Ishikawa (cell line): Measurements from ENCODE around the gene MYRFL.

Source experiments
- EP300 ChIP-seq: IDR thresholded peaks from 2 replicates; pipeline ENCODE4 v1.6.1; 2012; ENCODE audit warnings: borderline replicate concordance
- MAX ChIP-seq: IDR thresholded peaks from 2 replicates; pipeline ENCODE4 v1.6.1; 2012
- NFIC ChIP-seq: IDR thresholded peaks from 2 replicates; pipeline ENCODE4 v1.6.1; 2012
- REST ChIP-seq: IDR thresholded peaks from 2 replicates; pipeline ENCODE4 v1.6.1; 2012; ENCODE audit warnings: low read depth, mild to moderate bottlenecking
- YY1 ChIP-seq: IDR thresholded peaks from 2 replicates; pipeline ENCODE4 v1.6.1; 2012; ENCODE audit warnings: low read depth

- TF ChIP-seq EP300 (no peak), REST (no peak), YY1 (no peak), NFIC (no peak), MAX (no peak)
These were observed 90.9 kb downstream of the MYRFL start for GRCh38 chr12:69915964-69916363.
